GM20000 (cell line): ENCODE measurements around the gene KCNQ1OT1.

Experiments used
- DNase-seq: peaks from one replicate; pipeline ENCODE4 v3.0.0; 2012; ENCODE audit warnings: low spot score
- TF ChIP-seq, protein P1 (sequence below): IDR thresholded peaks from 2 replicates; pipeline ENCODE4 v1.5.1; 2012; ENCODE audit warnings: mild to moderate bottlenecking, control low read depth; ENCODE audit errors: extremely low read depth, missing control alignments

The KCNQ1OT1 gene

GRCh38 chr11:2744166-2744565 lies 44.4 kb upstream of the KCNQ1OT1 start:
- TF ChIP-seq, protein P1, sequence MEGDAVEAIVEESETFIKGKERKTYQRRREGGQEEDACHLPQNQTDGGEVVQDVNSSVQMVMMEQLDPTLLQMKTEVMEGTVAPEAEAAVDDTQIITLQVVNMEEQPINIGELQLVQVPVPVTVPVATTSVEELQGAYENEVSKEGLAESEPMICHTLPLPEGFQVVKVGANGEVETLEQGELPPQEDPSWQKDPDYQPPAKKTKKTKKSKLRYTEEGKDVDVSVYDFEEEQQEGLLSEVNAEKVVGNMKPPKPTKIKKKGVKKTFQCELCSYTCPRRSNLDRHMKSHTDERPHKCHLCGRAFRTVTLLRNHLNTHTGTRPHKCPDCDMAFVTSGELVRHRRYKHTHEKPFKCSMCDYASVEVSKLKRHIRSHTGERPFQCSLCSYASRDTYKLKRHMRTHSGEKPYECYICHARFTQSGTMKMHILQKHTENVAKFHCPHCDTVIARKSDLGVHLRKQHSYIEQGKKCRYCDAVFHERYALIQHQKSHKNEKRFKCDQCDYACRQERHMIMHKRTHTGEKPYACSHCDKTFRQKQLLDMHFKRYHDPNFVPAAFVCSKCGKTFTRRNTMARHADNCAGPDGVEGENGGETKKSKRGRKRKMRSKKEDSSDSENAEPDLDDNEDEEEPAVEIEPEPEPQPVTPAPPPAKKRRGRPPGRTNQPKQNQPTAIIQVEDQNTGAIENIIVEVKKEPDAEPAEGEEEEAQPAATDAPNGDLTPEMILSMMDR = no peak
- DNase-seq = no peak

DNA sequence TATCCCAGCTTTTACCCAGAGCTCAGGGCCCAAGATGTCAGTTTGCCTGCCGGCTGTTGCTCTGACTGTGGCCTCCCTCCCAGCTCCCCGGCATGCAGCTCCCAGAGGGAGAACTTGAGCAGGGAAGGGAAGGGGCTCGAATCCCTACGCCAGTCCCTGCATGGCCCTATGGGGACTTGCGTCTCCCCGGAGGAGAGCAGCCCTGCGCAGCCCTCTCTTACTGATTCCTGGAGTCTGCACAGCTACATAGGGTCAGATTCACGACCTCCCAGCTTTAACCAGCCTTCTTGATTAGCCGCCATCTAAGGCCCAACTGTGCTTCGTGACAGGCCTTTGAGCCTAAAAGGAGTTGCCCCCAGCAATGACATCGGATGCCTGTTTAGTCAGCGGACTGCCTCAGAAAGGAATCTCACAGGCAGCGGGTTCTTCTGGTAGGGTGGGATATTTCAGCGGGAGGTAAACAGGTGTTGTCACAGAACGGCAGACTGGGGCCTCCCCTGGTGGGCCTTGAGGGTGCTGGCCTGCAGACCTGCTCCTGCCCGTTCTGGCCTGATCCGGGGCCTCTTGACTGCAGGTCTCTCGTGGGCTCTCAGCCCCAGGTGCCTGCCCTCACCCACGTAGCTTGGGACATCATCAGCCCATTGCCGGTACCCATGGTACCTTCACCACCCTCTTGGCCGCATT lies 43.8 kb upstream of the KCNQ1OT1 start:
- DNase-seq = no peak
- TF ChIP-seq, protein P1 = no peak

DNA sequence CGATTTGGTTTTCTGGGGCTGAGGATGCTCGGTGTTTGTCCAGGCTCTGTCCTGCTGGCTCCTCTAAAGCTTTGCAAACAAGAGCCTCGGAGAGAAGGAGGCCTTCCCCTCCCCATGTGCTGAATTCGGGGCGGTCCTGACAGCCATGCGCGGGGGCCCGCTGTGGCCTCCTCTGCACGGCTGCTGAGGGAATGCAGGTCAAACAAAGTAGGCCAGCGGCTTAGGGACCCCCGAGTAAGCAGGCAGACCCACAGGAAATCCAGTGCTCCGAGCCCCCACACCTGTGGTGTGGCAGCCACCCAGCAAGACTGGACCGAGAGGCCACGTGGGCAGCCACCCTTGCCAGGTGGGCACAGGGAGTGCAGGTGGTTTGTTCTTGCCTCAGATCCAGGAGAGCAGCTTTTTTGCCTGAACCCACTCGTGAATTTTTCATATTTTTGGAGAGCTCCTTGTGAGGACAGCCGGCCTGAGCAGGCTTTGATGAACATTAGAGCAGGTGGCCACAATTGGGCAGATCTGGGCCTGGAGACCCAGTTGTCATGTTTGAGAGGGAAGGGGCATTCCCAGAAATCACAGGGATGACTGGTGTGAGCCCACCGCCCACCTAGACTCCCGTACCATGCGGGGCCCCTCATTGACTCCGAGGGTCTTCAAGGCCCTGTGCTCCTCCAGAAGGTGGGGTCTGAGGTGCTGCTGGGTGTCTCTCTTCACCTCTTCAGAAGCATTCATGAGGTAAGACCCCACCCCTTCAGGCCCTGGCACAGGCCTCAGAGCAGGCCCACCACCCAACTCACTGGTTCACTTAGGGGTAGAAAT lies 43.0 kb upstream of the KCNQ1OT1 start:
- TF ChIP-seq, protein P1 = no peak
- no peak for DNase-seq

- no peak for DNase-seq
- TF ChIP-seq, protein P1 = no peak
Observed at GRCh38 chr11:2742201-2742600, 42.4 kb upstream of the KCNQ1OT1 start.

DNA sequence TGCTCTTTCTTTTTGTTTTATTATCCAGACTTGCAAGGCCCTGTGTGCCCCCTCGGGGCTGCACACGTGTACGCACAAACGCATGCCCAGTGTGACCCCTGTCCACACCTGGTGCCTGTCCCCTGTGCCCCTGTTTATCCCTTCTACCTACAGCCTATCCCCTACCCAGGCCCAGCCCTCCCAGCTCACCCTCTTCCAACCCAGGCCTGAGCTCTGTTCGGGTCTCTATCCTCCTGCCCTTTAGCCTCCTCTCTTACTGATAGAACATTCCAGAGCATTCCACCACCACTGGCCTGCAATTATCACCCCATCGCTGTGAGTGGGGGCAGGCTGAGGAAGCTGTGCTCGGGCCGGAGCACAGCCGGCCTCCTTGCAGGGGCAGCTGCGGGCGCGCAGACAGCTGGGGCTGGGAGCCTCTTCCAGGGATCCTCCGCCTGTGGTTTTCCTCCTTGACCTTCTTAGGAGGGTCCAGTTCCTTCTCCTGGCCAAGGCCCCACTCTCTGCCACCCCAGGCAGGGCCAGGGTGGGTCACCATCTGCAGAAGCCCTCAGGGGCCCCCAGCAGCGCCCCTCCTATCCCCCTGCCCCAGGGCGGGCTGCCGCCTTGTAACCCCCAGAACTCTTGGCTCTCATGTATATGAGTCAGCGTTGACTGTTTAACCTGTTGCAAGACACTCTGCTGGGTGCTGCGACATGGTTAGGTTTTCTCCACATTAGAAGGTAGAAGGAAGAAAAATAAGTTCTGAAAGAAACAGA lies 41.8 kb upstream of the KCNQ1OT1 start:
- DNase-seq = no peak
- TF ChIP-seq, protein P1 = no peak

- DNase-seq = no peak
- TF ChIP-seq, protein P1 = no peak
Observed at GRCh38 chr11:2741006-2741376, 41.2 kb upstream of the KCNQ1OT1 start.
